H1 (cell line): ENCODE results near the gene CBLC.

Experiments used
- CHD2 ChIP-seq: IDR thresholded peaks from 2 replicates; pipeline ENCODE4 v1.6.1; 2012; ENCODE audit warnings: low read length, improper control_type of control experiment
- EZH2 ChIP-seq: fragments of 200-600 bp; sonication (generic); IDR thresholded peaks from 2 replicates; pipeline ENCODE4 v1.7.1; 2012; ENCODE audit warnings: low read depth, mild to moderate bottlenecking, moderate library complexity, low read length, inconsistent platforms; ENCODE audit not compliant: severe bottlenecking

DNA sequence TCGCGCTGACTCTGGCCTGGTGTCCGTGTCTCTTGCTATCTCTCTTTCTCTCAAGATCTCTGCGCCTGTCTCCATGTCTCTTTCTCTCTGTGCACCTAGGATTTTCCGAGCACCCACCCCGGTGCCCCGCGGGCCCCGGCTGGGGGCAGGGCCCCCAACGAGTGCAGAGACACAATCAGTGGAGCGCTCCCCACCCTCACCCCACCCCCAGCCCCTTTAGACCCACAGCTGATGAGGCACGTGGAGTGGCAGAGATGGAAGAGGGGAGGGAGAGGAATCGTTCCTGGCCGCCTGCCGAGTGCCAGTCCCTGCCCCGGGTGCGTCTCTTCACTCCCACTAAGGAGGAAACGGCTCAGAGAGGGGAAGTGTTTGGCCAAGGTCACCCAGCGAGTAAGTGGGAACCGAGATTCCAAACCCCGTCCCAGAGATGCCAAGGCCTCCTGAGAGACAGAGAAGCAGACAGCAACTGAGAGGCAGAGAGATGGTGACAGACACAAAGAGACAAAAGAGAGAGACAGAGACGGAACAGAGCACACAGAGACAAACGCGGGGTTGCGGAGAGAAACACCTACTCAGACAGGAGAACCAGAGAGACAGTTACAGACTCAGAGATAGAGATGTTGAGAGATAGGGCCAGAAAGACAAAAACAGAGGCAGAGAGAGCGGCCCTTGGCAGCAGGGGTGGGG is 29.8 kb upstream of the CBLC start:
- TF ChIP-seq CHD2 (no peak), EZH2 (no peak)
